Keratinocyte (primary cell): Measurements from ENCODE around the gene MAEA. TPM values are rescaled to one million over a fixed set of nuclear protein-coding genes. Genes with fewer than 3 reads are reported as not detected.
"Not testable (repeated sequence)": the region's sequence is repeated elsewhere in the genome, so short reads cannot be mapped to it uniquely, and the experiment has no call there.

ENCODE experiments used
- DNase-seq: peaks from one replicate; pipeline ENCODE4 v3.0.0-alpha.2; 2011; ENCODE audit warnings: low read depth, missing footprints, low spot score
- FAIRE-seq: peaks from 2 replicates; lab custom pipeline; 2011; peaks lifted over from hg19 to GRCh38; lab: Jason Lieb, UNC
- H2AFZ ChIP-seq: 2 replicates; pipeline ENCODE4 v1.6.0; 2012; ENCODE audit warnings: low read length, control low read depth, inconsistent platforms; ENCODE audit not compliant: control insufficient read depth
- H3K27ac ChIP-seq: 2 replicates; pipeline ENCODE4 v1.5.1; 2011; ENCODE audit warnings: low read length; ENCODE audit not compliant: control insufficient read depth, insufficient read depth
- H3K27me3 ChIP-seq: 3 replicates; pipeline ENCODE4 v1.6.0; 2011; ENCODE audit warnings: low read length; ENCODE audit not compliant: control insufficient read depth, insufficient read depth; ENCODE audit errors: extremely low read depth
- H3K36me3 ChIP-seq, 2 experiments: 2 replicates in 1 of 2; 3 replicates in 1 of 2; pipeline ENCODE4 v1.5.1; 2011; ENCODE audit warnings: low read length in 2 of 2, mild to moderate bottlenecking in 1 of 2; ENCODE audit not compliant: control insufficient read depth in 2 of 2, insufficient read depth in 2 of 2; ENCODE audit errors: extremely low read depth in 1 of 2
- H3K4me1 ChIP-seq: 3 replicates; pipeline ENCODE4 v1.5.1; 2011; ENCODE audit warnings: low read length; ENCODE audit not compliant: control insufficient read depth, insufficient read depth; ENCODE audit errors: extremely low read depth
- H3K4me2 ChIP-seq: 3 replicates; pipeline ENCODE4 v1.6.0; 2011; ENCODE audit warnings: low read depth, low read length; ENCODE audit not compliant: control insufficient read depth, insufficient read depth; ENCODE audit errors: extremely low read depth
- H3K4me3 ChIP-seq, 3 experiments: fragments of 200-600 bp in 1 of 3; sonication (generic) in 1 of 3; 2 replicates in 2 of 3; 3 replicates in 1 of 3; pipeline ENCODE4 v1.5.1; 2011 to 2016; ENCODE audit warnings: low read length in 3 of 3, mild to moderate bottlenecking in 3 of 3, control low read depth in 2 of 3, inconsistent platforms in 1 of 3, low read depth in 1 of 3, mixed read lengths in 1 of 3, mixed run types in 1 of 3, moderate library complexity in 1 of 3; ENCODE audit not compliant: control insufficient read depth in 2 of 3, insufficient read depth in 2 of 3; ENCODE audit errors: extremely low read depth in 1 of 3
- H3K79me2 ChIP-seq: 2 replicates; pipeline ENCODE4 v1.6.0; 2012; ENCODE audit warnings: low read length; ENCODE audit not compliant: control insufficient read depth, insufficient read depth
- H3K9ac ChIP-seq: 3 replicates; pipeline ENCODE4 v1.6.0; 2011; ENCODE audit warnings: low read length; ENCODE audit not compliant: control insufficient read depth, insufficient read depth; ENCODE audit errors: extremely low read depth
- H3K9me1 ChIP-seq: 3 replicates; pipeline ENCODE4 v1.6.0; 2011; ENCODE audit warnings: low read length; ENCODE audit not compliant: control insufficient read depth, insufficient read depth; ENCODE audit errors: extremely low read depth
- H3K9me3 ChIP-seq: 2 replicates; pipeline ENCODE4 v1.5.1; 2012; ENCODE audit warnings: low read depth, low read length; ENCODE audit not compliant: control insufficient read depth
- H4K20me1 ChIP-seq: 3 replicates; pipeline ENCODE4 v1.6.0; 2011; ENCODE audit warnings: low read length; ENCODE audit not compliant: control insufficient read depth, insufficient read depth; ENCODE audit errors: extremely low read depth
- EZH2 ChIP-seq: IDR thresholded peaks from one replicate; pipeline ENCODE4 v1.6.1; 2012; ENCODE audit warnings: inconsistent platforms, mild to moderate bottlenecking, low read length, moderate library complexity
- dilution Hi-C: fragments of 300-500 bp; cut with MboI; formaldehyde crosslinking; loops from one replicate; pipeline ENCODE4 v1.7.0; 2020; ENCODE audit warnings: low sequenced_read_pairs; ENCODE audit not compliant: extremely low pct_ligation_motif_present
- polyA plus RNA-seq, 5 experiments: library from polyadenylated mRNA; depleted of rRNA in 3 of 5; stranded (reverse) in 3 of 5; stranded (forward) in 1 of 5; unstranded in 1 of 5; fragments of >200 nt; gene quantifications; 1 replicate in 1 of 5; 2 replicates in 3 of 5; 3 replicates in 1 of 5; pipeline versions ENCODE4 v1.2.1 to v1.2.3, GENCODE V29; 2011 to 2012; ENCODE audit warnings: missing spikeins in 2 of 5, low read depth in 1 of 5, low replicate concordance in 1 of 5
- TF ChIP-seq, protein P1 (sequence below), 3 experiments: IDR thresholded peaks in 1 of 3; conservative IDR thresholded peaks in 1 of 3; optimal IDR thresholded peaks in 1 of 3; 2 replicates in 2 of 3; 3 replicates in 1 of 3; pipeline versions ENCODE3 to v1.5.1; 2011; ENCODE audit warnings: low read length in 3 of 3, mild to moderate bottlenecking in 3 of 3, moderate library complexity in 2 of 3, control low read depth in 1 of 3, inconsistent platforms in 1 of 3; ENCODE audit not compliant: insufficient read depth in 2 of 3; ENCODE audit errors: extremely low read depth in 1 of 3

Gene MAEA
- polyA plus RNA-seq, 1 donor (not counting 4 experiments of a cell fraction or from before 2014, with no cell fraction given), result 89.7 TPM

DNA sequence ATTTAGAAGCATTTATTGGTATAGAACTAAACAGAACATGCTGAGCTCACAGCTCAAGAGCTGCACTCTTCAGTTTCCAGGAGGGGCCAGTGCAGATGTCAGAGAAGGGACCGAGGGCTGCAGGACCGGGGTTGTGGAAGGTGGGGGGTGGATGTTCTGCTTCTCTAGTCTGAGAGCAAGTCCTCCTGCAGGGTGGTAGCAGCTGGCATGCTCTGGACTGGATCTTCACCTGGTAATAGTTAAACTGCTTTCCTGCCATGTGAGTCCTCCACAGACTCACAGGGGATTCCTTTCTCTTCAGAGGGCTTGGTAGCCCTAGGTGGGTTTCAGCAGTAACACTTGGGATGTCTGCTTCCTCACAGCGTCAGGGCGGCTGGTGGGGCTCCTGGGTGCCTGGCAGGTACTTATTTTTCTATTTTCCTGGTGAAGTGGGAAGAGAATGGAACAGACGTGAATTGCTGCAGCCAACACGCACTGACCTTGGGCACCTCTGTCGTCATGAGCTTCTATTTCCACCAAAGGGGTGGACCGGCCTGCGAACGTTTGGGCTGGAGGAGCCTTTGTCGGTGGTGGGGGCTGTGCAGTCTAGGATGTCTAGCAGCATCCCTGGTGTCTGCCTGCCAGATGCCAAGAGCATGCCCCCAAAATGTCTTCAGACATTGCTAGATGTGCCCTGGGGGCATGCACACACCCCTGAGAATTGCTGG, 2.5 kb downstream of the MAEA start:
- Histone ChIP-seq H4K20me1 (peaks cover 10% of the 10 kb centered on the region), H3K9me1 (no peaks in the 10 kb centered on the region), H3K79me2 (peaks cover 70% of the 10 kb centered on the region), H3K27me3 (no peaks in the 10 kb centered on the region), H3K9ac (no peak overlapping the region), H3K36me3 (peaks cover 4 to 6% of the 10 kb centered on the region in 2 experiments), H3K9me3 (no peaks in the 10 kb centered on the region), H2AFZ (no peak overlapping the region), H3K4me3 (no peak overlapping the region), H3K4me1 (peaks cover 32% of the 10 kb centered on the region), H3K27ac (no peak overlapping the region), H3K4me2 (peak overlapping the region; percentile 59)
- TF ChIP-seq EZH2, result no peak
- TF ChIP-seq, protein P1, sequence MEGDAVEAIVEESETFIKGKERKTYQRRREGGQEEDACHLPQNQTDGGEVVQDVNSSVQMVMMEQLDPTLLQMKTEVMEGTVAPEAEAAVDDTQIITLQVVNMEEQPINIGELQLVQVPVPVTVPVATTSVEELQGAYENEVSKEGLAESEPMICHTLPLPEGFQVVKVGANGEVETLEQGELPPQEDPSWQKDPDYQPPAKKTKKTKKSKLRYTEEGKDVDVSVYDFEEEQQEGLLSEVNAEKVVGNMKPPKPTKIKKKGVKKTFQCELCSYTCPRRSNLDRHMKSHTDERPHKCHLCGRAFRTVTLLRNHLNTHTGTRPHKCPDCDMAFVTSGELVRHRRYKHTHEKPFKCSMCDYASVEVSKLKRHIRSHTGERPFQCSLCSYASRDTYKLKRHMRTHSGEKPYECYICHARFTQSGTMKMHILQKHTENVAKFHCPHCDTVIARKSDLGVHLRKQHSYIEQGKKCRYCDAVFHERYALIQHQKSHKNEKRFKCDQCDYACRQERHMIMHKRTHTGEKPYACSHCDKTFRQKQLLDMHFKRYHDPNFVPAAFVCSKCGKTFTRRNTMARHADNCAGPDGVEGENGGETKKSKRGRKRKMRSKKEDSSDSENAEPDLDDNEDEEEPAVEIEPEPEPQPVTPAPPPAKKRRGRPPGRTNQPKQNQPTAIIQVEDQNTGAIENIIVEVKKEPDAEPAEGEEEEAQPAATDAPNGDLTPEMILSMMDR (optimal IDR thresholded peaks at IDR 0.05 in 1 of 3, IDR thresholded peaks at IDR 0.05 in 1 of 3, conservative IDR thresholded peaks at IDR 0.05 in 1 of 3; ENCODE audit: extremely low read depth in 1 of 3, insufficient read depth in 2 of 3, low read length in 3 of 3), result no peak
- dilution Hi-C loops, result no loop called here
- no peak for DNase-seq
- FAIRE-seq, result no peak

DNA sequence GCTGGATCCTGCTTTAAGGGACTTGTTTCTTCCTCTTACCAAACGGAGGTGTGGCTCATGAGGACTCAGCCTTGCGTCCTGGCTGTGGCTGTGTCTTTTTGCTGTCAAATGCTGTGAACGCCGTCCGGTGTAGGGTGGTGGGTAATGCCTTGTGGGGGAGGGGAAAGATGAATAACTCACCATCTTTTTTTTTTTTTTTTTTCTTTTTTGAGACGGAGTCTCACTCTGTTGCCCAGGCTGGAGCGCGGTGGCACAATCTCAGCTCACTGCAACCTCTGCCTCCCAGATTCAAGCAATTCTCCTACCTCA, 3.0 kb downstream of the MAEA start:
- not testable (repeated sequence) for H4K20me1 ChIP-seq
- H3K4me1 ChIP-seq, result peaks cover 32% of the 10 kb centered on the region

DNA sequence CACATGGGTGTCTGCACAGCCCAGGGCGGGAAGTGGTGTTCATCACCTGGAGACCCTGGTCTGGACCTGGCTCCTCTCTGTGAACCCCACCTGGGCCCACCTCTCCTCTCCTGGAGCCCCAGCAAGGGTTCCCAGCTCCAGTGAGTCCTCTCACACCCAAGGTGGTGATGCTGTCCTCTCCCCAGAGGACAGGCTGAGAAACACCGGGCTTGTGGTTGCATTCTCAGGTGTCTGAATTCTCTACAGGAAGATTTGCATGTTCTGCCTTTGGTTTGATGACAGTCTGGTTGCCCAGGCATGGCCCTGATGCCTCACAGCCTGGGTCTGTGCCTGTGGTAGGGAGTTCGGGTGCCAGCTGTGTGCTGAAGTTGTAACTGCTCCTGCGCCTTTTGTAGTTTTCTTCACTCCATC, 3.8 kb downstream of the MAEA start:
- H3K4me2 ChIP-seq, result no peak overlapping the region
- FAIRE-seq (no peak), DNase-seq (no peak)
- no peak overlapping the region for H3K9ac ChIP-seq
- H4K20me1 ChIP-seq, result peaks cover 10% of the 10 kb centered on the region
- H3K27me3 ChIP-seq, result no peaks in the 10 kb centered on the region
- dilution Hi-C loops, result no loop called here
- H3K9me3 ChIP-seq, result no peaks in the 10 kb centered on the region
- no peak overlapping the region for H3K27ac ChIP-seq
- peaks cover 84% of the 10 kb centered on the region for H3K79me2 ChIP-seq
- H3K4me3 ChIP-seq, result no peak overlapping the region
- no peaks in the 10 kb centered on the region for H3K9me1 ChIP-seq
- no peak overlapping the region for H2AFZ ChIP-seq
- TF ChIP-seq EZH2, result no peak
- TF ChIP-seq, protein P1 (optimal IDR thresholded peaks at IDR 0.05 in 1 of 3, IDR thresholded peaks at IDR 0.05 in 1 of 3, conservative IDR thresholded peaks at IDR 0.05 in 1 of 3; ENCODE audit: extremely low read depth in 1 of 3, insufficient read depth in 2 of 3, low read length in 3 of 3), result no peak
- peaks cover 13 to 15% of the 10 kb centered on the region in 2 experiments for H3K36me3 ChIP-seq
- peaks cover 32% of the 10 kb centered on the region for H3K4me1 ChIP-seq

More for the DNA sequence above, 3.0 kb downstream of the MAEA start:
- H3K9me3 ChIP-seq, H2AFZ ChIP-seq, H3K27ac ChIP-seq, H3K27me3 ChIP-seq, dilution Hi-C loops, H3K4me2 ChIP-seq, H3K9me1 ChIP-seq, H3K4me3 ChIP-seq, H3K9ac ChIP-seq, DNase-seq, FAIRE-seq: not testable (repeated sequence)
- Histone ChIP-seq H3K79me2 (peaks cover 75% of the 10 kb centered on the region), H3K36me3 (peaks cover 7 to 10% of the 10 kb centered on the region in 2 experiments)
